ENCODE results near the gene RFX6. TPM values are rescaled to one million over a fixed set of nuclear protein-coding genes. Genes with fewer than 3 reads are reported as not detected.
"Not testable (repeated sequence)": the region's sequence is repeated elsewhere in the genome, so short reads cannot be mapped to it uniquely, and the experiment has no call there.

The RFX6 gene
- 0.04 TPM for polyA plus RNA-seq (2013, experiment 1 of 2)
- polyA plus RNA-seq (2013, experiment 2 of 2): not detected

GRCh38 chr6:116876635-116877611 lies at the start of gene RFX6:
TSS of gene RFX6 (plus strand) at chr6:116877242. CDS start at chr6:116877276, 34 bp downstream.
- Histone ChIP-seq H3K4me2 (ENCODE audit: insufficient read depth, low read length, poor library complexity, severe bottlenecking) (peak within 1 kb of the TSS; percentile 77), H3K14ac (ENCODE audit: low read length) (peak within 1 kb of the TSS; percentile 21), H2AFZ (ENCODE audit: low read length) (peak within 1 kb of the TSS; percentile 75), H3K9ac (ENCODE audit: low read depth, low read length, poor library complexity) (no peak within 1 kb of the TSS), H3K23ac (ENCODE audit: low read depth, low read length, poor library complexity) (peak within 1 kb of the TSS; percentile 55), H3K4me3 (ENCODE audit: low read length in 2 of 2) (peak within 1 kb of the TSS in 1 of 2 donors; percentile 75), H4K91ac (ENCODE audit: low read depth, low read length, poor library complexity) (no peak within 1 kb of the TSS), H3K79me1 (ENCODE audit: low read depth, low read length) (no peaks in the 10 kb centered on the region), H4K8ac (ENCODE audit: low read depth, low read length) (no peak within 1 kb of the TSS), H3K27me3 (ENCODE audit: control insufficient read depth in 3 of 3, insufficient read depth in 3 of 3, low read depth in 1 of 3, low read length in 3 of 3) (peaks cover 13 to 52% (median 29%) of the 10 kb centered on the region in 3 experiments), H3K4ac (ENCODE audit: low read length) (no peak within 1 kb of the TSS), H2AK5ac (ENCODE audit: low read depth, low read length) (no peak within 1 kb of the TSS), H3K9me3 (replicated peaks in 1 of 2; ENCODE audit: control insufficient read depth in 2 of 2, insufficient read depth in 1 of 2, low read depth in 1 of 2, low read length in 2 of 2) (peaks cover 0 to 3% of the 10 kb centered on the region in 2 donors), H2BK12ac (ENCODE audit: low read length) (no peak within 1 kb of the TSS), H2BK15ac (ENCODE audit: low read length) (no peak within 1 kb of the TSS), H3K36me3 (replicated peaks in 1 of 2; ENCODE audit: control insufficient read depth in 2 of 2, insufficient read depth in 2 of 2, low read length in 2 of 2) (no peaks in the 10 kb centered on the region), H3K18ac (ENCODE audit: low read length) (peak within 1 kb of the TSS; percentile 80), H2BK5ac (ENCODE audit: low read length) (no peak within 1 kb of the TSS), H3K4me1 (ENCODE audit: control insufficient read depth in 2 of 2, insufficient read depth in 1 of 2, low read depth in 1 of 2, low read length in 2 of 2) (peaks cover 2 to 3% of the 10 kb centered on the region in 2 donors), H3K27ac (replicated peaks; ENCODE audit: low read length) (no peak within 1 kb of the TSS), H2BK120ac (ENCODE audit: low read depth, low read length) (no peak within 1 kb of the TSS)
- no peak for DNase-seq (ENCODE audit: low spot score)
- no CpG with 5 or more reads among the region's 73 CpGs for WGBS, 2 donors (ENCODE audit: extremely low coverage in 2 of 2, insufficient read length in 2 of 2, insufficient replicate concordance in 1 of 2)

- Histone ChIP-seq H3K4ac (ENCODE audit: low read length) (no peak overlapping the region), H2AK5ac (ENCODE audit: low read depth, low read length) (no peak overlapping the region), H3K27me3 (ENCODE audit: control insufficient read depth in 3 of 3, insufficient read depth in 3 of 3, low read depth in 1 of 3, low read length in 3 of 3) (no peaks in the 10 kb centered on the region), H2BK12ac (ENCODE audit: low read length) (no peak overlapping the region), H2AFZ (ENCODE audit: low read length) (no peak overlapping the region), H4K91ac (ENCODE audit: low read depth, low read length, poor library complexity) (no peak overlapping the region), H3K9me3 (replicated peaks in 1 of 2; ENCODE audit: control insufficient read depth in 2 of 2, insufficient read depth in 1 of 2, low read depth in 1 of 2, low read length in 2 of 2) (no peaks in the 10 kb centered on the region), H3K27ac (replicated peaks; ENCODE audit: low read length) (no peak overlapping the region), H3K9ac (ENCODE audit: low read depth, low read length, poor library complexity) (no peak overlapping the region), H2BK15ac (ENCODE audit: low read length) (no peak overlapping the region), H3K79me1 (ENCODE audit: low read depth, low read length) (no peaks in the 10 kb centered on the region), H3K4me3 (ENCODE audit: low read length in 2 of 2) (no peak overlapping the region), H2BK120ac (ENCODE audit: low read depth, low read length) (no peak overlapping the region), H3K4me2 (ENCODE audit: insufficient read depth, low read length, poor library complexity, severe bottlenecking) (no peak overlapping the region), H3K4me1 (ENCODE audit: control insufficient read depth in 2 of 2, insufficient read depth in 1 of 2, low read depth in 1 of 2, low read length in 2 of 2) (no peaks in the 10 kb centered on the region), H4K8ac (ENCODE audit: low read depth, low read length) (no peak overlapping the region), H3K14ac (ENCODE audit: low read length) (no peak overlapping the region), H3K36me3 (replicated peaks in 1 of 2; ENCODE audit: control insufficient read depth in 2 of 2, insufficient read depth in 2 of 2, low read length in 2 of 2) (no peaks in the 10 kb centered on the region), H3K18ac (ENCODE audit: low read length) (no peak overlapping the region), H2BK5ac (ENCODE audit: low read length) (no peak overlapping the region), H3K23ac (ENCODE audit: low read depth, low read length, poor library complexity) (no peak overlapping the region)
- WGBS, 2 donors (ENCODE audit: extremely low coverage in 2 of 2, insufficient read length in 2 of 2, insufficient replicate concordance in 1 of 2): no CpG with 5 or more reads among the region's 2 CpGs
- no peak for DNase-seq (ENCODE audit: low spot score)
Observed at GRCh38 chr6:116827561-116828240, 49.3 kb upstream of the RFX6 start.

- H2BK5ac ChIP-seq (ENCODE audit: low read length): no peak within 1 kb of the TSS
- H3K9me3 ChIP-seq (replicated peaks in 1 of 2; ENCODE audit: control insufficient read depth in 2 of 2, insufficient read depth in 1 of 2, low read depth in 1 of 2, low read length in 2 of 2): no peaks in the 10 kb centered on the region
- H2AFZ ChIP-seq (ENCODE audit: low read length): no peak within 1 kb of the TSS
- no peak within 1 kb of the TSS for H4K91ac ChIP-seq (ENCODE audit: low read depth, low read length, poor library complexity)
- H3K4me2 ChIP-seq (ENCODE audit: insufficient read depth, low read length, poor library complexity, severe bottlenecking): no peak within 1 kb of the TSS
- no peak within 1 kb of the TSS for H3K27ac ChIP-seq (replicated peaks; ENCODE audit: low read length)
- no peak for DNase-seq (ENCODE audit: low spot score)
- H4K8ac ChIP-seq (ENCODE audit: low read depth, low read length): no peak within 1 kb of the TSS
- H3K18ac ChIP-seq (ENCODE audit: low read length): no peak within 1 kb of the TSS
- no peak within 1 kb of the TSS for H3K4me3 ChIP-seq (ENCODE audit: low read length in 2 of 2)
- H2BK15ac ChIP-seq (ENCODE audit: low read length): no peak within 1 kb of the TSS
- H3K27me3 ChIP-seq (ENCODE audit: control insufficient read depth in 3 of 3, insufficient read depth in 3 of 3, low read depth in 1 of 3, low read length in 3 of 3): no peaks in the 10 kb centered on the region
- no CpG with 5 or more reads among the region's 2 CpGs for WGBS, 2 donors (ENCODE audit: extremely low coverage in 2 of 2, insufficient read length in 2 of 2, insufficient replicate concordance in 1 of 2)
- no peak within 1 kb of the TSS for H2BK120ac ChIP-seq (ENCODE audit: low read depth, low read length)
- no peaks in the 10 kb centered on the region for H3K4me1 ChIP-seq (ENCODE audit: control insufficient read depth in 2 of 2, insufficient read depth in 1 of 2, low read depth in 1 of 2, low read length in 2 of 2)
- no peak within 1 kb of the TSS for H2AK5ac ChIP-seq (ENCODE audit: low read depth, low read length)
- H3K9ac ChIP-seq (ENCODE audit: low read depth, low read length, poor library complexity): no peak within 1 kb of the TSS
- H3K14ac ChIP-seq (ENCODE audit: low read length): no peak within 1 kb of the TSS
- H3K79me1 ChIP-seq (ENCODE audit: low read depth, low read length): no peaks in the 10 kb centered on the region
- H3K36me3 ChIP-seq (replicated peaks in 1 of 2; ENCODE audit: control insufficient read depth in 2 of 2, insufficient read depth in 2 of 2, low read length in 2 of 2): no peaks in the 10 kb centered on the region
- no peak within 1 kb of the TSS for H3K23ac ChIP-seq (ENCODE audit: low read depth, low read length, poor library complexity)
- no peak within 1 kb of the TSS for H2BK12ac ChIP-seq (ENCODE audit: low read length)
- H3K4ac ChIP-seq (ENCODE audit: low read length): no peak within 1 kb of the TSS
Observed at GRCh38 chr6:116828983-116829382, 48.1 kb upstream of the RFX6 start, which contains the start of gene GPRC6A. TSS of gene GPRC6A (minus strand) at chr6:116829083. CDS start at chr6:116829013, 70 bp downstream.

GRCh38 chr6:116834526-116834925 lies 42.5 kb upstream of the RFX6 start:
- H2AFZ ChIP-seq (ENCODE audit: low read length); H2BK120ac ChIP-seq (ENCODE audit: low read depth, low read length); H3K14ac ChIP-seq (ENCODE audit: low read length); H3K27me3 ChIP-seq (ENCODE audit: control insufficient read depth in 3 of 3, insufficient read depth in 3 of 3, low read depth in 1 of 3, low read length in 3 of 3); H3K18ac ChIP-seq (ENCODE audit: low read length); H2AK5ac ChIP-seq (ENCODE audit: low read depth, low read length); H3K4ac ChIP-seq (ENCODE audit: low read length); H2BK15ac ChIP-seq (ENCODE audit: low read length); H3K4me2 ChIP-seq (ENCODE audit: insufficient read depth, low read length, poor library complexity, severe bottlenecking); H3K27ac ChIP-seq (replicated peaks; ENCODE audit: low read length); H4K91ac ChIP-seq (ENCODE audit: low read depth, low read length, poor library complexity); DNase-seq (ENCODE audit: low spot score); H2BK12ac ChIP-seq (ENCODE audit: low read length); H3K36me3 ChIP-seq (replicated peaks in 1 of 2; ENCODE audit: control insufficient read depth in 2 of 2, insufficient read depth in 2 of 2, low read length in 2 of 2); H3K9ac ChIP-seq (ENCODE audit: low read depth, low read length, poor library complexity); H3K4me3 ChIP-seq (ENCODE audit: low read length in 2 of 2); H3K79me1 ChIP-seq (ENCODE audit: low read depth, low read length); H3K4me1 ChIP-seq (ENCODE audit: control insufficient read depth in 2 of 2, insufficient read depth in 1 of 2, low read depth in 1 of 2, low read length in 2 of 2); H2BK5ac ChIP-seq (ENCODE audit: low read length); H3K23ac ChIP-seq (ENCODE audit: low read depth, low read length, poor library complexity); H4K8ac ChIP-seq (ENCODE audit: low read depth, low read length); H3K9me3 ChIP-seq (replicated peaks in 1 of 2; ENCODE audit: control insufficient read depth in 2 of 2, insufficient read depth in 1 of 2, low read depth in 1 of 2, low read length in 2 of 2): not testable (repeated sequence)
- WGBS, 2 donors (ENCODE audit: extremely low coverage in 2 of 2, insufficient read length in 2 of 2, insufficient replicate concordance in 1 of 2): no CpG with 5 or more reads among the region's 2 CpGs
